ENCODE measurements around the gene SKIL.
A peak's percentile ranks its signal among the peaks of the same experiment; 100 is the strongest.

DNA sequence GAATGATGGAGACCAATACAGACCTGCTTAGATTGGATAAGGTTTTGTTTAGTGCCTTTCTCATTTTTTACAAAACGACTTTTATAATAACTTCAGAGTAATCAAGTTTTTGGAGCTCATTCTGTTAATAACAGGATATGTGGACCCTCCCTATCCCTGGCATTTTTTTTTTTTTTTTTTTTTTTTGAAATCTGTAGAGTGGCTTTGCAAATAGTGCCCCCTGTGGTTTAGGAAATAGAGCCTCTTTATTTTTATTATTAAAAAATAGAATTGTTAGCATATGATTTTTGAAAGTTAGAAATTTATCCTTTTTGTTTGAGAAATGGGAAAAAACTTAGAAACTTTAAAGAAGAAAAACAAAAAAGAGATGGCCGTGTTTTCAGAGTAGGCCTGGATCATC lies 11.4 kb downstream of the SKIL start:
- TF ChIP-seq CTCF (IDR thresholded peaks at IDR 0.05), result peak in 2 of 4 experiments; percentile 18 to 31
- TF ChIP-seq POLR2A (IDR thresholded peaks at IDR 0.05), result no peak
- TF ChIP-seq EP300 (IDR thresholded peaks at IDR 0.05), result no peak

All from sigmoid colon (tissue), 4 donors.